IMR-90 (cell line): ENCODE measurements around the gene WNT8B.

Experiments
- BHLHE40 ChIP-seq: fragments of 150-350 bp; IDR thresholded peaks from 2 replicates; pipeline ENCODE4 v1.6.1; 2016; ENCODE audit warnings: mild to moderate bottlenecking, low read depth, low read length
- CEBPB ChIP-seq: IDR thresholded peaks from 2 replicates; pipeline ENCODE4 v1.6.1; 2012; ENCODE audit warnings: low read depth, low read length, improper control_type of control experiment
- MAFK ChIP-seq: IDR thresholded peaks from 2 replicates; pipeline ENCODE4 v1.6.1; 2012; ENCODE audit warnings: low read depth, low read length, improper control_type of control experiment
- MAZ ChIP-seq: IDR thresholded peaks from 2 replicates; pipeline ENCODE4 v1.6.1; 2012; ENCODE audit warnings: low read depth, mild to moderate bottlenecking, low read length, improper control_type of control experiment, moderate library complexity, borderline replicate concordance
- MXI1 ChIP-seq: IDR thresholded peaks from 2 replicates; pipeline ENCODE4 v1.6.1; 2012; ENCODE audit warnings: low read depth, mild to moderate bottlenecking, low read length, moderate library complexity, borderline replicate concordance
- POLR2A ChIP-seq: IDR thresholded peaks from 2 replicates; pipeline ENCODE4 v1.6.1; 2012; ENCODE audit warnings: mild to moderate bottlenecking, low read depth, low read length
- RAD21 ChIP-seq: IDR thresholded peaks from 2 replicates; pipeline ENCODE4 v1.6.1; 2012; ENCODE audit warnings: low read length, improper control_type of control experiment
- RCOR1 ChIP-seq: IDR thresholded peaks from 2 replicates; pipeline ENCODE4 v1.6.1; 2012; ENCODE audit warnings: mild to moderate bottlenecking, low read length, improper control_type of control experiment; ENCODE audit not compliant: insufficient replicate concordance
- TF ChIP-seq, protein P1 (sequence below): conservative IDR thresholded peaks from 2 replicates; pipeline ENCODE4 v1.5.1; 2012; ENCODE audit warnings: mild to moderate bottlenecking, low read depth, low read length, improper control_type of control experiment
- TF ChIP-seq, protein P2 (sequence below): fragments of 150-350 bp; IDR thresholded peaks from 2 replicates; pipeline ENCODE4 v1.6.1; 2017; ENCODE audit warnings: mild to moderate bottlenecking, antibody characterized with exemption, low read length, low read depth
- TF ChIP-seq, protein P3 (sequence below): fragments of 150-350 bp; IDR thresholded peaks from 2 replicates; pipeline ENCODE4 v1.6.1; 2016; ENCODE audit warnings: low read depth, mild to moderate bottlenecking, low read length, moderate library complexity, borderline replicate concordance

DNA sequence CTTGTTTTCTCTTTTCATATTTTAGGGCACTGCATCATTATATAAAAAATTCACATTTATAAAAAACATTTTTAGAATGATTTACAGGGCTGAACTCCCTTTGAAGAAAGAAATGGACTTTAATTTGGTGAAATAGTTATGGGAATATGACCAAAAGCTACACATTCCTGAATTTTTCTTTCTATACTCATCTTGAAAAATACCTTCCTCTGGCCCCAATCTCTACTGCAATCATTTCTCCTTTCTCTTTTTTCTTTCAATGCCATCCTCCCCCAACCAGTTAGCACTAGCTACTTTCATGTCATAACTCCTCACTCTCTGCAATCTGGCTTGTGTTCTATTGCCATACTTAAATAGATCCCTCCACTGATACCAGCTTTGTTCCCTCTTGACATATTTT, 6.2 kb downstream of the WNT8B start:
- no peak for TF ChIP-seq RAD21
- TF ChIP-seq, protein P1, sequence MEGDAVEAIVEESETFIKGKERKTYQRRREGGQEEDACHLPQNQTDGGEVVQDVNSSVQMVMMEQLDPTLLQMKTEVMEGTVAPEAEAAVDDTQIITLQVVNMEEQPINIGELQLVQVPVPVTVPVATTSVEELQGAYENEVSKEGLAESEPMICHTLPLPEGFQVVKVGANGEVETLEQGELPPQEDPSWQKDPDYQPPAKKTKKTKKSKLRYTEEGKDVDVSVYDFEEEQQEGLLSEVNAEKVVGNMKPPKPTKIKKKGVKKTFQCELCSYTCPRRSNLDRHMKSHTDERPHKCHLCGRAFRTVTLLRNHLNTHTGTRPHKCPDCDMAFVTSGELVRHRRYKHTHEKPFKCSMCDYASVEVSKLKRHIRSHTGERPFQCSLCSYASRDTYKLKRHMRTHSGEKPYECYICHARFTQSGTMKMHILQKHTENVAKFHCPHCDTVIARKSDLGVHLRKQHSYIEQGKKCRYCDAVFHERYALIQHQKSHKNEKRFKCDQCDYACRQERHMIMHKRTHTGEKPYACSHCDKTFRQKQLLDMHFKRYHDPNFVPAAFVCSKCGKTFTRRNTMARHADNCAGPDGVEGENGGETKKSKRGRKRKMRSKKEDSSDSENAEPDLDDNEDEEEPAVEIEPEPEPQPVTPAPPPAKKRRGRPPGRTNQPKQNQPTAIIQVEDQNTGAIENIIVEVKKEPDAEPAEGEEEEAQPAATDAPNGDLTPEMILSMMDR = no peak
- no peak for TF ChIP-seq MAZ
- TF ChIP-seq POLR2A = no peak
- no peak for TF ChIP-seq MXI1
- no peak for TF ChIP-seq CEBPB
- no peak for TF ChIP-seq MAFK
- TF ChIP-seq RCOR1 = no peak
- TF ChIP-seq, protein P2, sequence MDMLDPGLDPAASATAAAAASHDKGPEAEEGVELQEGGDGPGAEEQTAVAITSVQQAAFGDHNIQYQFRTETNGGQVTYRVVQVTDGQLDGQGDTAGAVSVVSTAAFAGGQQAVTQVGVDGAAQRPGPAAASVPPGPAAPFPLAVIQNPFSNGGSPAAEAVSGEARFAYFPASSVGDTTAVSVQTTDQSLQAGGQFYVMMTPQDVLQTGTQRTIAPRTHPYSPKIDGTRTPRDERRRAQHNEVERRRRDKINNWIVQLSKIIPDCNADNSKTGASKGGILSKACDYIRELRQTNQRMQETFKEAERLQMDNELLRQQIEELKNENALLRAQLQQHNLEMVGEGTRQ = no peak
- TF ChIP-seq BHLHE40 = no peak
- TF ChIP-seq, protein P3, sequence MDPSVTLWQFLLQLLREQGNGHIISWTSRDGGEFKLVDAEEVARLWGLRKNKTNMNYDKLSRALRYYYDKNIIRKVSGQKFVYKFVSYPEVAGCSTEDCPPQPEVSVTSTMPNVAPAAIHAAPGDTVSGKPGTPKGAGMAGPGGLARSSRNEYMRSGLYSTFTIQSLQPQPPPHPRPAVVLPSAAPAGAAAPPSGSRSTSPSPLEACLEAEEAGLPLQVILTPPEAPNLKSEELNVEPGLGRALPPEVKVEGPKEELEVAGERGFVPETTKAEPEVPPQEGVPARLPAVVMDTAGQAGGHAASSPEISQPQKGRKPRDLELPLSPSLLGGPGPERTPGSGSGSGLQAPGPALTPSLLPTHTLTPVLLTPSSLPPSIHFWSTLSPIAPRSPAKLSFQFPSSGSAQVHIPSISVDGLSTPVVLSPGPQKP = no peak
